ENCODE measurements around the gene BRF1. TPM values are rescaled to one million over a fixed set of nuclear protein-coding genes. Genes with fewer than 3 reads are reported as not detected.

BRF1 gene
- total RNA-seq, 1 experiment from 2014 or later: 26.4 TPM

GRCh38 chr14:105337966-105338741 lies 37.4 kb upstream of the BRF1 start (continued):
- TF ChIP-seq ZNF512 (CRISPR knock-in tag; IDR thresholded peaks at IDR 0.05; ENCODE audit: borderline replicate concordance): no peak
- no peak for TF ChIP-seq ATF6 (CRISPR knock-in tag; IDR thresholded peaks at IDR 0.05)
- TF ChIP-seq NFE2L1 (CRISPR knock-in tag; IDR thresholded peaks at IDR 0.05): no peak

GRCh38 chr14:105337433-105337832 lies 36.6 kb upstream of the BRF1 start:
- CTCF ChIA-PET: interaction anchor here (0.6 to 1.5 kb wide), 2 partner anchors 9 to 11 kb away, joined by 3 to 5 read pairs; no protein-coding TSS in a partner anchor
- H3K27ac Mint-ChIP-seq: no peak overlapping the region; the same call in 1 of the 2 replicates
- DNase-seq (ENCODE audit: low spot score) (no peak), ATAC-seq (no peak)
- H3K36me3 Mint-ChIP-seq: peaks cover 4% of the 10 kb centered on the region; the same call in 1 of the 2 replicates
- H3K9me3 Mint-ChIP-seq: no peaks in the 10 kb centered on the region
- no peak overlapping the region for H3K4me3 Mint-ChIP-seq
- POLR2A ChIA-PET: no interaction called here
- no peaks in the 10 kb centered on the region for H3K27me3 Mint-ChIP-seq (ENCODE audit: low read depth)
- no peak for TF ChIP-seq ZNF263 (CRISPR knock-in tag; IDR thresholded peaks at IDR 0.05; ENCODE audit: low read depth)
- no peak for TF ChIP-seq NFATC4 (CRISPR knock-in tag; IDR thresholded peaks at IDR 0.05)
- TF ChIP-seq ZNF281 (CRISPR knock-in tag; IDR thresholded peaks at IDR 0.05): no peak
- TF ChIP-seq KAT7 (CRISPR knock-in tag; IDR thresholded peaks at IDR 0.05; ENCODE audit: borderline replicate concordance): no peak
- TF ChIP-seq TP53 (CRISPR knock-in tag; IDR thresholded peaks at IDR 0.05): no peak
- TF ChIP-seq FOXP1 (CRISPR knock-in tag; IDR thresholded peaks at IDR 0.05; ENCODE audit: borderline replicate concordance): no peak
- H3K4me1 Mint-ChIP-seq: peaks cover 5% of the 10 kb centered on the region; the same call in 1 of the 2 replicates

- POLR2A ChIA-PET: no interaction called here
- Mint-ChIP-seq H3K36me3 (peaks cover 4% of the 10 kb centered on the region; the same call in 1 of the 2 replicates), H3K27ac (no peak overlapping the region; the same call in 1 of the 2 replicates), H3K27me3 (ENCODE audit: low read depth) (no peaks in the 10 kb centered on the region), H3K9me3 (no peaks in the 10 kb centered on the region), H3K4me3 (no peak overlapping the region), H3K4me1 (peaks cover 6% of the 10 kb centered on the region; the same call in 1 of the 2 replicates)
- CTCF ChIA-PET: interaction anchor here (0.6 kb wide), 1 partner anchor 93 kb away, joined by 3 read pairs; no protein-coding TSS in a partner anchor
- DNase-seq (ENCODE audit: low spot score) (no peak), ATAC-seq (no peak)
- no peak for TF ChIP-seq RORB (CRISPR knock-in tag; IDR thresholded peaks at IDR 0.05)
These were observed 35.9 kb upstream of the BRF1 start for GRCh38 chr14:105336477-105337287.

Data from WTC11 (cell line).